Activated CD4-positive, alpha-beta T cell treated with anti-CD3 and anti-CD28 coated beads, Interleukin-2, Interleukin-4, amounts not matched to agents 100 ng/mL and 50 ng/mL, durations not matched to agents 16 hours and 8 hours (primary cell): Measurements from ENCODE around the gene CDADC1.
"Not testable (repeated sequence)": the region's sequence is repeated elsewhere in the genome, so short reads cannot be mapped to it uniquely, and the experiment has no call there.

Experiments used
- DNase-seq: peaks from one replicate; pipeline ENCODE4 v3.0.0-alpha.2; 2020; ENCODE audit warnings: low spot score

The CDADC1 gene

GRCh38 chr13:49315756-49316482 lies 68.2 kb downstream of the CDADC1 start:
- no peak for DNase-seq

GRCh38 chr13:49319551-49319950 lies 71.8 kb downstream of the CDADC1 start:
- no peak for DNase-seq

- no peak for DNase-seq
Observed at GRCh38 chr13:49319951-49320350, 72.2 kb downstream of the CDADC1 start.

GRCh38 chr13:49320975-49321374 lies 73.2 kb downstream of the CDADC1 start:
- no peak for DNase-seq

- DNase-seq, result no peak
Observed at GRCh38 chr13:49322702-49323101, 75.0 kb downstream of the CDADC1 start.

GRCh38 chr13:49323344-49323743 lies 75.6 kb downstream of the CDADC1 start:
- DNase-seq, result no peak

GRCh38 chr13:49326222-49326917 lies 78.6 kb downstream of the CDADC1 start:
- no peak for DNase-seq

- not testable (repeated sequence) for DNase-seq
Observed at GRCh38 chr13:49327145-49327544, 79.4 kb downstream of the CDADC1 start.

- no peak for DNase-seq
Observed at GRCh38 chr13:49329831-49330545, 82.3 kb downstream of the CDADC1 start.

GRCh38 chr13:49330546-49330864 lies 82.8 kb downstream of the CDADC1 start:
- no peak for DNase-seq

- no peak for DNase-seq
Observed at GRCh38 chr13:49336655-49337054, 88.9 kb downstream of the CDADC1 start.

- DNase-seq, result no peak
Observed at GRCh38 chr13:49340161-49340560, 92.4 kb downstream of the CDADC1 start.

GRCh38 chr13:49341517-49341916 lies 93.8 kb downstream of the CDADC1 start:
- DNase-seq, result no peak

GRCh38 chr13:49341941-49342340 lies 94.2 kb downstream of the CDADC1 start:
- no peak for DNase-seq

- no peak for DNase-seq
Observed at GRCh38 chr13:49342454-49342853, 94.7 kb downstream of the CDADC1 start.
